NCI-H1417 treated with DMSO at 0.1 percent for 48 hours (cell line): ENCODE data around the gene CTDNEP1.

Source experiments
- DNase-seq: peaks from one replicate; lab custom pipeline; 2025; lab: John Stamatoyannopoulos, UW

CTDNEP1 gene

DNA sequence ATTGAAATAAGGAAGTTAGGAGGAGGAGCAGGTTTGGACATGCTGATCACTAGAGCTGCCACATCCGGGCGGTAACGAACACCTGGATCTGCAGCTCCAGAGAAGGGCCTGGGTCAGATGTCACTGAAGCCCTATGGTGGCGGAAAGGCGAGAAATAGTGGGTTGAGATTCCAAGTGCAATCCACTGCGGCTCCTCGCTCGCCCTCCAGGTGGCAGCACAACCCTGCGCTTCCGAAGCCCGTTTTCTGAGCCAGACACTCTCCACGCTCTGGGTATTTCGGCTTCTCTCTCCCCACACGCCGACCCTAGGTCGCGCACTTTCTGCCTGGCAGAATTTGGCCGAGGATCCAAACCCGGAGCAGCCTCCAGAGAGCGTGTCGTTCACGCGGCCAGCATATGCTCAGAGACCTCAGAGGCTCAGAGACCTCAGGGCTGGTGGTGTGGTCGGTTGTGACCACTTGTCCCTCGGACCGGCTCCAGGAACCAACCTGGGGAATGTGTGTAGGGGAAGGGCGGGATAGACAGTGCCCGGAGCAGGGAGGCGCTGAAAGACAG, 29.1 kb upstream of the CTDNEP1 start:
- peak; percentile 5 for DNase-seq

- no peak for DNase-seq
Observed at GRCh38 chr17:7279448-7279847, 27.9 kb upstream of the CTDNEP1 start.

DNA sequence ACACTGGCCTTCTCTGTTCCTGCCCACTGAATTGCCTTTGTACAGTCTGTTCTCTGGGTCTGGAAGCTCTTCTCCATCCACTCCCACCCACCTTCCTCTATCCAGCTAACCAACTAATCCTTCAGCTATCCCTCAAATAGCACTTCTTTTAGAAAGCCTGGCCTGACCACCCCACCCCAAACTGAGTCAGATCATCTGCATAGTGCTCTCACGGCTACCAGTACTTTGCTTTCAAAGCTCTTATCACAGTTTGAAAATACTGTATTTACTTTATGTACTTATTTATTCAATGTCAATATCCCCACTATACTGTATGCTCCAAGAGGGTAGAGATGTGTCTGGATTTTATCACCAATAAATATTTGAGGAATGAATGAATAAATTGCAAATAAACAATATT, 15.2 kb upstream of the CTDNEP1 start:
- DNase-seq, result no peak

DNA sequence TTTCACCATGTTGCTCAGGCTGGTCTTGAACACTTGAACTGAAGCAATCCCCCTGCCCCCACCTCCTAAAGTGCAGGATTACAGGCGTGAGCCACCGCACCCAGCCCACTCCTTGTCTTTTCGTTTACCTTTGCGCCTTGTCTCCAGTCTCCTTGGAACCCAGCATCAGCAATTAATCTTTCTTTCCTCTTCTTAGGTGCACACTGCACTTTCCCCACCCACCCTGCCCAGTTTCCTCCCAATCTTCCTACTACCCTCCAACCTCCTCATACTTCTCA, 12.2 kb upstream of the CTDNEP1 start:
- DNase-seq, result no peak

DNA sequence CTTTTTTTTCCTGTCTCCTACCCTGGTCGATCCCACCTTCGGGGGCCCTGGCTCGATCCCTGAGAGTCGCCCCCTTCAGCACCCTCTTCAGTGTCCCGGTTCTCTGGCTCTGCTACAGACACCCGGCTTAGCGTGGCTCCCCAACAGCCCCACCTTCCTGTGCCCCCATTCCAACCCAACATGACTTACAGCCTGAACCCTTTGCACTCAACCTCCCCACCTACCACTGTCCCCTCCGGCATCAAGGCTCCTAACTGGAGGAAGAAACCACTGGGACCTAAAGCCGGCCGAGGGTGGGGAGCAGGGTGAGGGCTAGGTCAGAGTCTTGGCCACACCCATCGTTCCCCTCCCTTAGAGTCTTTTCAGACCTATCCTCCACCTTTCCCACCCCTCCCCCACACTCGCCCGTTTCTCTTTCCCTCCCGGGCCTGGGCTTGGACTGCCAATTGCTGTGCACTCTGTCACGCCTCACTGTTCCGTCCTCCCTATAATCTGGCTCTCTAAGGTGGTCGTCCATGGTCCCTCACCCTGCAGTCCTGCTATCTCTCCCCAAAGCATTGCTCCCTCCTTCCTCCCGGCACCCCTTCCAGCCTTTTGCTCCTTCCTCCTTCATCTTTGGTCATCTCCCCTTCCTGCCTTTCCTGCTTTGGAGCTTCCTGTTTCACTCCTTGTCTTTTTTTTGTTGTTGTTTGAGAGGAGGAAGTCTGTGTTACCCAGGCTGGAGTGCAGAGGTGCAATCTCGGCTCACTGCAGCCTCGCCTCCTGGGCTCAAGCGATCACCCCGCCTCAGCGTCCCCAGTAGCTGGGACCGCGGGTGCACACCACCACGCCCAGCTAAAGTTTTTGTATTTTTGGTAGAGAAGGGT, 11.6 kb upstream of the CTDNEP1 start:
- DNase-seq, result no peak

DNA sequence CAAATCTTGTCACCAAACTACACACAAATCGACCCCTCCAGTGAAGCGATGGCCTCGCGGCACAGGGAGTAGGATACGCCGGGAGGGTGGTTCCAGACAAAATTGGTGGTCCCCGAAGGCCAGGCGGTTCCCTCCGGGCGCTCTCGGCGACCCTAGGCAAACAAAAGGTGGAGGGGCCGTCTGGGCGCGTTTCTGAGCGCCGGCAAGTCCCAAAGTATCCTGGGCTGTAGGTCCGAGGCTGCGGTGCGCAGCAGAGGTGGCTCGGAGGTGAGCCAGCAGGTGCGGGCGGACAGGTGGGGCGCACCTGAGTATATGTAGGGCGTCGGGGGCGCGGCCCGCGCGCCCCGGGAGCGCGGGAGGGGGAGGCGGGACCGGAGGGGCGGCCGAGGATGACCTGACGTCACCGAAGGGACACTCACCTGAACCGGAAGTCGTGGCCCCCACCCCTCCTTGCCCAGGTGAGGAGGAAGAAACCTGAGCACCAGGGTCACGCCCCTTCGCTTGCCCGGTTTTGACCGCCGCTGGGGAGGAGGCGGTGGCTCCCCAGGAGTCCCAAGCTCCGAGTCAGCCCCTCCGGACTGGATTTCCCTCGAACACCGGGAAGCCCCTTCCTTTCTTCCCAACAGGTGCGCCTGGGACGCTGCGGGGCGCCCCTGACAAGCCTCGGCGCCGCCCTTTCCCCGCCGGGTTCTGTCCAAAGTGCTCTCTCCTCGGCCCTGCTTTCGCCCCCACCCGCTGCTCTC, 10.8 kb upstream of the CTDNEP1 start, which contains the start of gene CLDN7:
Gene CLDN7, minus strand, starts transcription at position 287 of the 743 bp plus-strand sequence. CDS start 435 bp downstream, outside the sequence.
- no peak for DNase-seq

DNA sequence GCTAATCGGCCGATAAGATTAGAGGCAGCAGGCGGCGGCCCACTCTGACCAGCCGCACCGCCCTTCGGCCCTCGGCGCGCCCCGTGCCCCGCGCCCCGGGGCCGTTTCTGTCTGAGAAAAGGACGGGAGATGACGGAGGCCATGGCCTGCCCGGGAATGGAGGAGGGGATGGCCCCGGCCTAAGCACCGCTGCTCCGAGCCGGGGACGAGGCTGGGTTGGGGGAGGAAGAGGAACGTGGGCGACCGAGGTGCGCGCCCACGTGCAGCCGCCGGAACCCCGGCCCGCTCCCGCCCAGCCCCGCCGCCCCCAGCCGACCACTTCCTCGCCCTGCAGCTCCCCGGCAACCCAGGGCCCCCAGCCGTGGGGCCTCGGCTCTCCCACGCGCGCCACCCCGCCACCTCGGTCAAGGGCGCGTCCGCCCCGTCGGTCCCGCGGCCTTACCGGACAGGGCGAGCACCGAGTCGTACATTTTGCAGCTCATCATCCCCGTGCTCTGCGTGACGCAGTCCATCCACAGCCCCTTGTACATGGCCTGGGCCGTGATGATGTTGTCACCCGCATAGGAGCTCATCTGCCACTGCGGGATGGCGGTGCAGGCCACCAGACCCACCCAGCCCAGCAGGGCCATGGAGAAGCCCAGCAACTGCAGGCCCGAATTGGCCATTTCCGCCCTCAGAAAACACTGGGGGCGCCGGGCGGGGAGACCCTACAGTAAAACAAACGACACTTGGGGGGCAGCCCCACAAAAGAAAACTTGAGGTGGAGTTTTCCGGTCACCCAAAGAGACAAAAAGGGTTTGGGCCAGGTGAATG, 10.1 kb upstream of the CTDNEP1 start:
- no peak for DNase-seq

DNA sequence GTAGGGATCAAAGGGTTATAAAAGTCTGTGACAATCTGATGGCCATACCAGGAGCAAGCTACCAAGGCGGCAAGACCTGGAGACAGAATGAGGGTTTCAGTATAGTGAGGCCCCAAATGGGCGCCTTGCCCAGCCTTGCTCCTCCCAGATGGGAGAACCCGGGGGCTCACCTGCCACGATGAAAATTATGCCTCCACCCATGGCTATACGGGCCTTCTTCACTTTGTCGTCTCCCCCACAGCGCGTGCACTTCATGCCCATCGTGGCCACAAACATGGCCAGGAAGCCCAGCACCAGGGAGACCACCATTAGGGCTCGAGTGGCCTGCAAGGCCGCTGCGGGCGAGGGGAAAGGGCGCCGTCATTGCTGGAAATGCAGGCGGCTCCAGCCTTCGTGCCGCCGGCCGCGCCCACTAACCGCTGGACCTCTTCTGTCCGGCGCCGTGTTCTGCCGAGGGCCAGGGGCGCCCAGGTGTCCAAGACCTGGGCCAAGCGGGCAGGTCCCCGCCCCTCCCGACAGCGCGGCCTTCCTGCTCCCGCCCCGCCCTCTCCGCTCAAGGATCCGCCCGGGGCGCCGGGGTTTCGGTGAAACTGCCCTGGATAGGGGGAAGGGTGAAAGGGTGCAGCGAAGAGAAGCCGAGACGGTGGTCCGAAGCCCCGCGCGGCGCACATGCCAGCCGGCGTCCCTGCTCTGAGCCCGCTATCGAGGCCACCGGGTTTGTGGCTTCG, 9.3 kb upstream of the CTDNEP1 start:
- no peak for DNase-seq

- no peak for DNase-seq
Observed at GRCh38 chr17:7260151-7260550, 8.6 kb upstream of the CTDNEP1 start.

DNA sequence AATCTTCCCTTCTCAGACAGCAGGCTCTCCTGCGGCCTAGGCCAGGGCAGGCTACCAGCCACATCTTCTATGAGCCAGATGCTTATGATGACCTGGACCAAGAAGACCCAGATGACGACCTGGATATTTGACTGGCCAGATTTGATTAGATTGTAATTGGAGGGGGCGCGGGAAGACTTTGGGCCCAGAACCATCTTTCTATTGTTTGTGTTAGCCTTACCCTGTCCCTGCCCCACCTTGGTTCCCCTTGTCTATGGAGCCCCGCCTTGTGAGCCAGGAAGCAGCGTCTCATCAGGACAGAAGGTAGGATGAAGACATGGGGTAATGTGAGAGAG, 8.0 kb upstream of the CTDNEP1 start:
- no peak for DNase-seq

DNA sequence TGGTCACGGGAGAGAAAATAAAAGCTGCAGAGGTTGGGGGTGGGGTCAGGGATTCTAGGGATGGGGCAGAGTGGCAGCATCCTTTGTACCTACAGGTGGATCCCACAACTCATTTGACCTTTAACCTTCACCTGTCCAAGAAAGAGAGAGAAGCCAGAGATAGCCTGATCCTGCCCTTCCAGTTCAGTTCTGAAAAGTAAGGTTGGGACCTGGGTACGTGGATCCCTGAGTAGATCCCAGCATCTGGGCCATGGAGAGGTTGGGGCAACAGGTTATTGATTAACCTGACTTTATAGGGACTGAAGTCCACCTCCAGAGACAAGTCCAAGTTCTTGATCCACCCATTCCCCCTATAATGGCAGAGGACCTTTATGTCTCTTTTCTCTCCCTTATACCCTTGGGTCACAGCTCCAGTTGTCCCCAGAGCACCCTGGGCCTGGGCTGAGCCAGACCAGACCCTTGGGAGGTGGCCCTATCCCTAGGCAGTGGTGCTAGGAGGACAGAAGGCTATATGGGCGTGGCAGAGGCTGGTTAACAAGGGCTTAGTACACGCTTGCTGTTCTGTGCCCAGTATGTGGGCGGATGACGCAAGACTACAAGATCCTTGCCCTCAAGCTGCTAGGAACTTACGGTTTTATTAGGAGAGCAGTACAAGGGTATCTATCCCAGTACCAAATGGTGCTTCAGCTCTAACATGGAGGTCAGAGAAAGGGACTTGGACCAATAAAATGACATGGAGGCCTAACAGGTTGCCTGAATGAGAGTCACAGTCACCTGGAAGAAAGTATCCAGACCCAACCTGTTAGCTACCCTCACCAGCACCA, 7.4 kb upstream of the CTDNEP1 start:
- DNase-seq, result no peak

- no peak for DNase-seq
Observed at GRCh38 chr17:7256766-7257456, 5.4 kb upstream of the CTDNEP1 start.

GRCh38 chr17:7254511-7254910, 3.0 kb upstream of the CTDNEP1 start:
- no peak for DNase-seq

GRCh38 chr17:7253082-7253481, 1.5 kb upstream of the CTDNEP1 start:
- DNase-seq, result no peak

DNA sequence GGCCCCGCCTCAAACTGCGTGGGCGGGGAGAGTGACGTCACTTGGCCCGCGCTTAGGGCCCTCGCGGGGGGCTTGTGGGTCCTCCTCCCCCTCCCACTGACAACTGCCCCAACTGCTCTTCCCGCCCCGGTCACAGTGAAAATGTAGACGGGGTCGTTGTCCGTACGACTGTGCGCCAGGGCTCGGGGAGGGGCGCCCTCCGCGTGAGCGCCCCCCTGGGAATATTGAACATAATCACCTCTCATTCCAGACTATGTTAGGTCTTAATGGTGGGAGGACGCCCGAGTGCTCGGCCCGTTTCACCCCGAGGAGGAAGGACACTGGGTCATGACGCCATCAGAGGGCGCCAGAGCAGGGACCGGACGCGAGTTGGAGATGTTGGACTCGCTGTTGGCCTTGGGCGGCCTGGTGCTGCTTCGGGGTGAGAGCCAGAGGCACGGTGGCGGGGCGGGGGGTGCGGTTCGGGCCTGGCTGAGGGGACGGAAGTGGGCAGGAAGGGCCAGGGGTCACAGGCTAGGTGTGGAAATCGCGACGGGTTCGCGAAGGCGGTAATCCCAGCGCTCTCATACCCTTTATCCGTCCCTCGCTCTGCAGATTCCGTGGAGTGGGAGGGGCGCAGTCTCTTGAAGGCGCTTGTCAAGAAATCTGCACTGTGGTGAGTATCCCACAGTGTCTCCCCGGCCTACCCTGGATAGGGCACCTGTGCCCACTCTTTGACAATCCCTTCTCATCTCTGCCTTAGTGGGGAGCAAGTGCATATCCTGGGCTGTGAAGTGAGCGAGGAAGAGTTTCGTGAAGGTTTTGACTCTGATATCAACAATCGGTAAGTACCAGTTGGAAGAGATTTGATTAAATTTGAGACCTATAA, 876 bp upstream of the CTDNEP1 start, which contains the start of gene ELP5:
Gene ELP5, plus strand, starts transcription at position 40 of the 868 bp plus-strand sequence. Its CDS starts 336 bp downstream, at position 376.
- peak; percentile 30 for DNase-seq

- DNase-seq, result no peak
Observed at GRCh38 chr17:7250695-7251627, 573 bp downstream of the CTDNEP1 start.

- no peak for DNase-seq
Observed at GRCh38 chr17:7249830-7250229, 1.7 kb downstream of the CTDNEP1 start.

- no peak for DNase-seq
Observed at GRCh38 chr17:7249214-7249613, 2.3 kb downstream of the CTDNEP1 start.
